ENCODE data around the gene AP1M2.

DNA sequence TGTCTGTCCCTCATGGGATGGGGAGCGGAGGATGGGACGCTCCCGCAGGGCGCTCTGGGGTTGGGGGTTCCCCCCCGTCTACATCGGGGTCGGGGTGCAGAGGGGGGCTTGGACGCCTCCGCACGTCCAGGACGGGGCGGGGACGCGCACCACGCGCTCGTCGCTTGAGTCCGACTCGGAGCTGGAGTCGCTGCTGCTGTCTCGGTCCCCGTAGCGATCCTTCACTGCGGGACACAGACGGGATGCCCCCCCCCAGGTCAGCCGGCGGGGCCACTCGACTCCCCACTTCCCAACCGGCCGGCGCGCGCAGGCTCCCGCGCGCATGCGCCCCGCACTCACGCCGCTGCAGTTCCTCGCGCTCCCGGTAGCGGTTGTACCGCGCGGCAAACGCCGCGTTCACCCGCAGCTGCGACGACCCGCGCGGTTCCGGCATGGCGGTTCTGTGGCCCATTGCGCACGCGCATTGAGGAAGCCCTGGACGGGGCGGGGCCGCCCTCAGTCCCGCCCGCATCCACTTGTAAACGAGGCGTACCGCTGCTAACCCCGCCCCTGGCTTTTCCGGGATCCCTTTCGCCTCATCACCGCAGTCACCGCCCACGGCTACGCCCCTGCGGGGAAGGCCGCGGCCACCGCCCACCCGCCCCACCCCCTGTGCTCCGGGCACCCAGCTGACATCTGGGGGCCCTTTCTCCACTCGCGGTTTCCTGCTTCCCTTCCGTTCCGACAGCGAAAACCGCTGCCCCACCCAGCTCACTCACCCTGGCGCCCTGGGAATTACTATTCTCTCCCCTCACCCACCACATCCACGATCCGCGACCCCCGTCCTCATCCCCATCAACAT lies 21.3 kb downstream of the AP1M2 start, which contains the start of gene KRI1:
- TF ChIP-seq SP1 (CRISPR knock-in tag; conservative IDR thresholded peaks at IDR 0.05), result peak; percentile 88
- no peak for TF ChIP-seq FOXJ3 (CRISPR knock-in tag; IDR thresholded peaks at IDR 0.05; ENCODE audit: borderline replicate concordance)
- 0 out of 2 replicates have a peak, but pooled peaks have one; percentile 17 for TF ChIP-seq ATF6 (CRISPR knock-in tag; IDR thresholded peaks at IDR 0.05)
- TF ChIP-seq, protein P1, sequence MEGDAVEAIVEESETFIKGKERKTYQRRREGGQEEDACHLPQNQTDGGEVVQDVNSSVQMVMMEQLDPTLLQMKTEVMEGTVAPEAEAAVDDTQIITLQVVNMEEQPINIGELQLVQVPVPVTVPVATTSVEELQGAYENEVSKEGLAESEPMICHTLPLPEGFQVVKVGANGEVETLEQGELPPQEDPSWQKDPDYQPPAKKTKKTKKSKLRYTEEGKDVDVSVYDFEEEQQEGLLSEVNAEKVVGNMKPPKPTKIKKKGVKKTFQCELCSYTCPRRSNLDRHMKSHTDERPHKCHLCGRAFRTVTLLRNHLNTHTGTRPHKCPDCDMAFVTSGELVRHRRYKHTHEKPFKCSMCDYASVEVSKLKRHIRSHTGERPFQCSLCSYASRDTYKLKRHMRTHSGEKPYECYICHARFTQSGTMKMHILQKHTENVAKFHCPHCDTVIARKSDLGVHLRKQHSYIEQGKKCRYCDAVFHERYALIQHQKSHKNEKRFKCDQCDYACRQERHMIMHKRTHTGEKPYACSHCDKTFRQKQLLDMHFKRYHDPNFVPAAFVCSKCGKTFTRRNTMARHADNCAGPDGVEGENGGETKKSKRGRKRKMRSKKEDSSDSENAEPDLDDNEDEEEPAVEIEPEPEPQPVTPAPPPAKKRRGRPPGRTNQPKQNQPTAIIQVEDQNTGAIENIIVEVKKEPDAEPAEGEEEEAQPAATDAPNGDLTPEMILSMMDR (IDR thresholded peaks at IDR 0.05), result no peak
- no peak for TF ChIP-seq ZNF121 (CRISPR knock-in tag; IDR thresholded peaks at IDR 0.05)
- TF ChIP-seq, protein P2, sequence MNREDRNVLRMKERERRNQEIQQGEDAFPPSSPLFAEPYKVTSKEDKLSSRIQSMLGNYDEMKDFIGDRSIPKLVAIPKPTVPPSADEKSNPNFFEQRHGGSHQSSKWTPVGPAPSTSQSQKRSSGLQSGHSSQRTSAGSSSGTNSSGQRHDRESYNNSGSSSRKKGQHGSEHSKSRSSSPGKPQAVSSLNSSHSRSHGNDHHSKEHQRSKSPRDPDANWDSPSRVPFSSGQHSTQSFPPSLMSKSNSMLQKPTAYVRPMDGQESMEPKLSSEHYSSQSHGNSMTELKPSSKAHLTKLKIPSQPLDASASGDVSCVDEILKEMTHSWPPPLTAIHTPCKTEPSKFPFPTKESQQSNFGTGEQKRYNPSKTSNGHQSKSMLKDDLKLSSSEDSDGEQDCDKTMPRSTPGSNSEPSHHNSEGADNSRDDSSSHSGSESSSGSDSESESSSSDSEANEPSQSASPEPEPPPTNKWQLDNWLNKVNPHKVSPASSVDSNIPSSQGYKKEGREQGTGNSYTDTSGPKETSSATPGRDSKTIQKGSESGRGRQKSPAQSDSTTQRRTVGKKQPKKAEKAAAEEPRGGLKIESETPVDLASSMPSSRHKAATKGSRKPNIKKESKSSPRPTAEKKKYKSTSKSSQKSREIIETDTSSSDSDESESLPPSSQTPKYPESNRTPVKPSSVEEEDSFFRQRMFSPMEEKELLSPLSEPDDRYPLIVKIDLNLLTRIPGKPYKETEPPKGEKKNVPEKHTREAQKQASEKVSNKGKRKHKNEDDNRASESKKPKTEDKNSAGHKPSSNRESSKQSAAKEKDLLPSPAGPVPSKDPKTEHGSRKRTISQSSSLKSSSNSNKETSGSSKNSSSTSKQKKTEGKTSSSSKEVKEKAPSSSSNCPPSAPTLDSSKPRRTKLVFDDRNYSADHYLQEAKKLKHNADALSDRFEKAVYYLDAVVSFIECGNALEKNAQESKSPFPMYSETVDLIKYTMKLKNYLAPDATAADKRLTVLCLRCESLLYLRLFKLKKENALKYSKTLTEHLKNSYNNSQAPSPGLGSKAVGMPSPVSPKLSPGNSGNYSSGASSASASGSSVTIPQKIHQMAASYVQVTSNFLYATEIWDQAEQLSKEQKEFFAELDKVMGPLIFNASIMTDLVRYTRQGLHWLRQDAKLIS (CRISPR knock-in tag; IDR thresholded peaks at IDR 0.05; ENCODE audit: borderline replicate concordance), result no peak
- TF ChIP-seq RELA (CRISPR knock-in tag; IDR thresholded peaks at IDR 0.05; ENCODE audit: borderline replicate concordance), result no peak; the same call in 1 of the 2 replicates
- no peak for TF ChIP-seq ZNF671 (CRISPR knock-in tag; IDR thresholded peaks at IDR 0.05)
- TF ChIP-seq, protein P3, sequence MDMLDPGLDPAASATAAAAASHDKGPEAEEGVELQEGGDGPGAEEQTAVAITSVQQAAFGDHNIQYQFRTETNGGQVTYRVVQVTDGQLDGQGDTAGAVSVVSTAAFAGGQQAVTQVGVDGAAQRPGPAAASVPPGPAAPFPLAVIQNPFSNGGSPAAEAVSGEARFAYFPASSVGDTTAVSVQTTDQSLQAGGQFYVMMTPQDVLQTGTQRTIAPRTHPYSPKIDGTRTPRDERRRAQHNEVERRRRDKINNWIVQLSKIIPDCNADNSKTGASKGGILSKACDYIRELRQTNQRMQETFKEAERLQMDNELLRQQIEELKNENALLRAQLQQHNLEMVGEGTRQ (CRISPR knock-in tag; IDR thresholded peaks at IDR 0.05), result no peak
- 0 out of 2 replicates have a peak, but pooled peaks have one; percentile 39 for TF ChIP-seq FOXP1 (CRISPR knock-in tag; IDR thresholded peaks at IDR 0.05; ENCODE audit: borderline replicate concordance)

Measured in WTC11 (cell line).